Loucy (cell line): ENCODE results near the gene ZMYND8.

Experiments used
- EZH2phosphoT487 ChIP-seq: fragments of 200-600 bp; IDR thresholded peaks from 2 replicates; pipeline ENCODE4 v1.6.1; 2018; ENCODE audit warnings: antibody characterized with exemption, mild to moderate bottlenecking, moderate library complexity, borderline replicate concordance
- TF ChIP-seq, protein P1 (sequence below): fragments of 200-600 bp; sonication (generic); conservative IDR thresholded peaks from 2 replicates; pipeline ENCODE4 v1.5.1; 2014; ENCODE audit warnings: mild to moderate bottlenecking, antibody characterized with exemption, low read length

DNA sequence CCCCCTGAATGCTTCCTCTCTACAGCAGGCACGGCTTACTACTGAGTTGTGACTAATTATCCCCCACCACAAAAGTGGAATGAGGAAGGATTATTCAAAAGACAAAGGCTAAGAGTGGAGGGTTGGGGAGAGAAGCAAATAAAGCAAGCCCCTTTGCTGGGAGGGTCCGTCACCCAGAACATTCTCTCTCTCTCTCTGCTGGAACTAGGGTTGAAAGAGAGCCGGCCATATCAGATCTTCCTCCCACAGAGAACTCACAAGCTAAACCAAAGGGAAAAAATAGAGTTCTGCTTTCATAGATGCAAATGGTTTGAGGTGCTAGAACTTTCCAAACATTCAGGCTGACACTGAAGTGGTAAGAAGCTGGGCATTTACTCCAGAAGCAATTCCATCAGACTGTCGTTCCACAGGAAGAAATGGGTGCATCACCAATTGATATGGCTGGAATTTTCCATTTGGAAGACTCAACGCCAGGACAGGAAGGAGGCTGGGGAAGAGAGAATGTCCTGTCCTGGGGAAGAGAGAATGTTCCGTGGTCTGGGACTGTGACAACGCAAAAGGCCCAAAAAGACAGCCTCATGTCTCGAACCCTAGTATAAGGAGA, 7.9 kb downstream of the ZMYND8 start:
- TF ChIP-seq, protein P1, sequence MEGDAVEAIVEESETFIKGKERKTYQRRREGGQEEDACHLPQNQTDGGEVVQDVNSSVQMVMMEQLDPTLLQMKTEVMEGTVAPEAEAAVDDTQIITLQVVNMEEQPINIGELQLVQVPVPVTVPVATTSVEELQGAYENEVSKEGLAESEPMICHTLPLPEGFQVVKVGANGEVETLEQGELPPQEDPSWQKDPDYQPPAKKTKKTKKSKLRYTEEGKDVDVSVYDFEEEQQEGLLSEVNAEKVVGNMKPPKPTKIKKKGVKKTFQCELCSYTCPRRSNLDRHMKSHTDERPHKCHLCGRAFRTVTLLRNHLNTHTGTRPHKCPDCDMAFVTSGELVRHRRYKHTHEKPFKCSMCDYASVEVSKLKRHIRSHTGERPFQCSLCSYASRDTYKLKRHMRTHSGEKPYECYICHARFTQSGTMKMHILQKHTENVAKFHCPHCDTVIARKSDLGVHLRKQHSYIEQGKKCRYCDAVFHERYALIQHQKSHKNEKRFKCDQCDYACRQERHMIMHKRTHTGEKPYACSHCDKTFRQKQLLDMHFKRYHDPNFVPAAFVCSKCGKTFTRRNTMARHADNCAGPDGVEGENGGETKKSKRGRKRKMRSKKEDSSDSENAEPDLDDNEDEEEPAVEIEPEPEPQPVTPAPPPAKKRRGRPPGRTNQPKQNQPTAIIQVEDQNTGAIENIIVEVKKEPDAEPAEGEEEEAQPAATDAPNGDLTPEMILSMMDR: no peak
- no peak for TF ChIP-seq EZH2phosphoT487
